Progenitor cell of endocrine pancreas (in vitro differentiated cells): ENCODE data around the gene SLC9A5. TPM values are rescaled to one million over a fixed set of nuclear protein-coding genes. Genes with fewer than 3 reads are reported as not detected.

Experiments used
- DNase-seq: peaks from one replicate; pipeline ENCODE4 v3.0.0; 2021; ENCODE audit warnings: low spot score; ENCODE audit not compliant: unreplicated experiment
- H3K27ac Mint-ChIP-seq: 2 replicates; pipeline ENCODE4 v1.8.0; 2021; ENCODE audit warnings: mild to moderate bottlenecking, moderate library complexity, mixed read lengths
- H3K27me3 Mint-ChIP-seq: 2 replicates; pipeline ENCODE4 v1.8.0; 2021; ENCODE audit warnings: mixed read lengths
- H3K36me3 Mint-ChIP-seq: 2 replicates; pipeline ENCODE4 v1.8.0; 2022; ENCODE audit warnings: mixed read lengths; ENCODE audit not compliant: insufficient read depth
- H3K4me1 Mint-ChIP-seq: 2 replicates; pipeline ENCODE4 v1.8.0; 2021; ENCODE audit warnings: low read depth, mixed read lengths
- H3K4me3 Mint-ChIP-seq: 2 replicates; pipeline ENCODE4 v1.8.0; 2021; ENCODE audit warnings: low read depth, mild to moderate bottlenecking, moderate library complexity, mixed read lengths
- H3K9me3 Mint-ChIP-seq: 2 replicates; pipeline ENCODE4 v1.8.0; 2021; ENCODE audit warnings: low read depth, mixed read lengths
- total RNA-seq: library from RNA; stranded (reverse); gene quantifications from 2 replicates; pipeline ENCODE4 v1.2.1, GENCODE V29; 2021
- TF ChIP-seq, protein P1 (sequence below): fragments of 200-600 bp; sonication (generic); IDR thresholded peaks from one replicate; pipeline ENCODE4 v1.5.0; 2021; ENCODE audit warnings: antibody characterized with exemption, mild to moderate bottlenecking; ENCODE audit not compliant: unreplicated experiment

SLC9A5 gene
- total RNA-seq, 1 donor from 2014 or later, result 3.4 TPM

DNA sequence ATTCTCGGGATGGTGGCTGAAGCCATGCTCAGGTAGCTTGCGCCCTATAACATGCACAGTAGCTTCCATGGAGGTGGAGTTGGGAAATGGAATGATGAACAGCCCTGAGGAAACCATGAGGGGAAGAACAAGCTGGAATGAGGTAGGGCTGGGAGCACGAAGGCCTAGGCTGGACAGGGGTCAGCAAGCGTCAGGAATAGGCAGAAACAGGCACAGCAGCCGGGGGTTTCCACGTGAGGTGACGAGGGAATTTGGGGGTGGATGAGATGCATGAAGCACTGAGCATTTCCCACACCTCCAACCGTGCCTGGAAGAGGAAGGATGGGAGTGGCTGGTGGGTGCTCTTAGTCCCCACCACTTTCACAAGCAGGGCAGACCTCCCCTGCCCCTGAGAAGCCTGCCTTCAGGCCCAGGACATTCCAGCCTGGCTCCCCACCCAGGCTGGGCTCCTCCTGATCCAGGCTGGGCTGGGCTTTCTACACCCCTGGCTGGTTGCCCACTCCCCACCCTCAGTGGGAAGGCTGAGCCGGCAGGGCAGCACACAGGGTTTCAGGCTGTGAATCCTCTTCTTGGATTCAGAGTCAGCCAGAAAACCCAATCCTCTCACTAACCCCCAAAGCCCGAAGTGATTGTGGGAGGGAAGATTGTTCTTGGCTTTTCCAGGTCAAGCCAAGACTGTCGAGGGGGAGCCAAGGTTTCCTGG is 52.5 kb downstream of the SLC9A5 start:
- no peaks in the 10 kb centered on the region for H3K4me1 Mint-ChIP-seq
- no peak overlapping the region for H3K27ac Mint-ChIP-seq
- peaks cover 4% of the 10 kb centered on the region for H3K9me3 Mint-ChIP-seq
- H3K36me3 Mint-ChIP-seq, result no peaks in the 10 kb centered on the region
- H3K4me3 Mint-ChIP-seq, result no peak overlapping the region
- peaks cover 23% of the 10 kb centered on the region for H3K27me3 Mint-ChIP-seq
- DNase-seq, result no peak
- TF ChIP-seq, protein P1, sequence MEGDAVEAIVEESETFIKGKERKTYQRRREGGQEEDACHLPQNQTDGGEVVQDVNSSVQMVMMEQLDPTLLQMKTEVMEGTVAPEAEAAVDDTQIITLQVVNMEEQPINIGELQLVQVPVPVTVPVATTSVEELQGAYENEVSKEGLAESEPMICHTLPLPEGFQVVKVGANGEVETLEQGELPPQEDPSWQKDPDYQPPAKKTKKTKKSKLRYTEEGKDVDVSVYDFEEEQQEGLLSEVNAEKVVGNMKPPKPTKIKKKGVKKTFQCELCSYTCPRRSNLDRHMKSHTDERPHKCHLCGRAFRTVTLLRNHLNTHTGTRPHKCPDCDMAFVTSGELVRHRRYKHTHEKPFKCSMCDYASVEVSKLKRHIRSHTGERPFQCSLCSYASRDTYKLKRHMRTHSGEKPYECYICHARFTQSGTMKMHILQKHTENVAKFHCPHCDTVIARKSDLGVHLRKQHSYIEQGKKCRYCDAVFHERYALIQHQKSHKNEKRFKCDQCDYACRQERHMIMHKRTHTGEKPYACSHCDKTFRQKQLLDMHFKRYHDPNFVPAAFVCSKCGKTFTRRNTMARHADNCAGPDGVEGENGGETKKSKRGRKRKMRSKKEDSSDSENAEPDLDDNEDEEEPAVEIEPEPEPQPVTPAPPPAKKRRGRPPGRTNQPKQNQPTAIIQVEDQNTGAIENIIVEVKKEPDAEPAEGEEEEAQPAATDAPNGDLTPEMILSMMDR, result no peak

DNA sequence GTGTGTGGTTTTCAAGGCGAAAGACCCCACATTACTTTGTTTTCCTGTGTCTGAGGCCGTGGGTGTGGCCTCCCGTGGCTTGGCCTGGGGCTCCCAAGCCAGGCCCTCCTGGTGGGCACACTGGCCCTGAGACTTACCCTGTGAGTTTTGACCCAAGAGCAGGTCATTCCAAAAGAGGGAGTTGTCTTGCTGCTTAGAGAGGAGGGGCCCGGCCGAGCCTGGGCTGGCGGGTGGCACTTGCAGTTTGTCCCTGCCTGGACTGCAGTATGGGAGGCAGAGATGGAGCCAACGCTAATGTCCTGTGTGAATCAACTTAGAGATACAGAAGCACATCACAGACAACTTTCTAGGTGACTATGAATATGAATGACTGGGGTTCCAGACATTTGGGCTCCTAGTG is 53.3 kb downstream of the SLC9A5 start:
- TF ChIP-seq, protein P1, result no peak
- peaks cover 4% of the 10 kb centered on the region for H3K9me3 Mint-ChIP-seq
- no peak for DNase-seq
- H3K4me3 Mint-ChIP-seq, result no peak overlapping the region
- H3K4me1 Mint-ChIP-seq, result no peaks in the 10 kb centered on the region
- no peak overlapping the region for H3K27ac Mint-ChIP-seq
- peaks cover 22% of the 10 kb centered on the region for H3K27me3 Mint-ChIP-seq
- H3K36me3 Mint-ChIP-seq, result no peaks in the 10 kb centered on the region

DNA sequence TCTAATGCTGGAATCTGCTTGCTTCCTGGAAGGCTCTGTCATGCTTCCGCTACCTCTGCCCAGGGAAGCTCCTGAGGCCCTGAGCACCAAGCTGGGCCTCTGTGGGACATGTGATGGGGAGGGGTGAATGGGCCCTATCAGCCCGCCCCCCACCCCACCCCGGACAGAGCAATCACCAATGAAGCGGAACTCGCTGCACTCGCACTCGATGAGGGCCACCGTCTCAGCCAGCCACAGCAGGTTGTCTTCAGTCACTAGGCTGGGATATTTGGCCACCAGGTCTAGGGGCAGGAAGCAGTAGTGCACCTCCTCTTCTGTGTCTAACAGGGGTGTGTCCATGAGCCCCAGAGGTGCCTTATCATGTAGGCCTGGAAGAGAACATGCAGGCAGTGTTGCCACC is 54.2 kb downstream of the SLC9A5 start:
- Mint-ChIP-seq H3K9me3 (peaks cover 4% of the 10 kb centered on the region), H3K27me3 (peaks cover 17% of the 10 kb centered on the region), H3K27ac (no peak overlapping the region), H3K4me1 (no peaks in the 10 kb centered on the region), H3K4me3 (no peak overlapping the region), H3K36me3 (no peaks in the 10 kb centered on the region)
- TF ChIP-seq, protein P1, result no peak
- no peak for DNase-seq

DNA sequence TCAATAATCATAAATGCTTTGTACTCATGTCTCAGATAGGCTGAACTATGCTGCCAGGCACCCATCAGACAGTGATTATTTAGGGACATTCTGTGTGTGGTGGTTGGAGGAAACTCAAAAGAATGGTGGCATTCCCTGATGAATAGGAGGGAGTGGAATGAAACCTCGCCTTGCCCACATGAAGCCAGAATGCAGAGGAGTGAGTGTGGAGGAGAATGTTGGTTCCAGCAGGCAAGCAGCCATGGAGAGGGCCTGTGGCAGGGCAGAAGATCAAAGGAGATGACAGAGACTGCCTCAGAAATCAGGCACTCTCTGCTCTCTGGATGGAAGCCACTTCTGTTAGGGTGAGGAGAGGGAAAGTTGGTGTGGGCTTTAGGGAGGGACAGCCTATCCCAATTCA is 55.2 kb downstream of the SLC9A5 start:
- Mint-ChIP-seq H3K4me1 (no peaks in the 10 kb centered on the region), H3K36me3 (no peaks in the 10 kb centered on the region), H3K4me3 (no peak overlapping the region), H3K9me3 (peaks cover 4% of the 10 kb centered on the region), H3K27ac (no peak overlapping the region), H3K27me3 (peaks cover 18% of the 10 kb centered on the region)
- no peak for DNase-seq
- TF ChIP-seq, protein P1, result no peak

DNA sequence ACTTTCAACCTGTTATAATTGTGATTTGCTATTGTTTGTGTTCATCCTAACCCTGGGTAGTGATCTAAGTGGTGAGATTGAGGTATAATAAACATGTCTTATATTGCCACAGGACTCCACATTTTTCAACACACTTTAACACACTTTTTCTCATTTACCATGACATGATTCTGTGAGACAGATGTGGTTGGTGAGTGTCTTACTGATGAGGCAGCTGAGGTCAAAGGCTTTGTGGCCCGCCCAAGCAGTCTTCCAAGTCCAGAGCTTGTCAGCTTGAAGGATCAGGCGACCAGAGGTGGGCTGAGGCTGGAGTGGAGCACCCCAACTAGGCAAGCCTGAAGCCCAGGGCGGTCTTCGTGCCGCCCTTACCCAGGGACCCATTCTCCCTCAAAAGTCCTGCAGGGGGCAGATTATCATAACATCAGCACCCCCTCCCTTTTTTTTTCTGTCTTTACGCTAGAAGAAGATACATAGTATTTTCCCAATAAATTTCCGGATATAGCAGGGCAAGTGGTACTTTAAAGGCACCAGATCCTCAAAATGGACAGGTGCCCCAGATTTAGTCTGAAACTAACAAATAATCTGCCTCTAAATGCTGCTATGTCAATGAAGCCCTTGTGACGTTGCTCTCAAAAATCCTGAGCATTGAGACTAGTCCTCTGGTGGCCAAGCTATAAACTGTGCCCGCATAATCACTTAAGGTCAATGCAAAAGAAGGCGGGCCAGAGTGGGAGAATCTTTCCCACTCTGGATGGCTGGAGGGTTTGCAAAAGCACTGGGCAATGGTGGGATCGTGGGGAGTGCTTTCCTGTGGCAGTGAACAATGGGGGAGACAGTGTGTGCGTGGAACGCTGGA is 56.7 kb downstream of the SLC9A5 start:
- Mint-ChIP-seq H3K27ac (no peak overlapping the region), H3K36me3 (no peaks in the 10 kb centered on the region), H3K4me1 (no peaks in the 10 kb centered on the region), H3K4me3 (no peak overlapping the region), H3K9me3 (peaks cover 4% of the 10 kb centered on the region), H3K27me3 (peaks cover 24% of the 10 kb centered on the region)
- no peak for DNase-seq
- TF ChIP-seq, protein P1, result no peak
